ENCODE data around the gene NR3C2. TPM values are rescaled to one million over a fixed set of nuclear protein-coding genes. Genes with fewer than 3 reads are reported as not detected.

NR3C2 gene
- total and polyA plus RNA-seq, 5 experiments from 2014 or later = 6.8 to 53.5 (median 9.4) TPM

GRCh38 chr4:148248824-148249223 lies 193.4 kb downstream of the NR3C2 start:
- Mint-ChIP-seq H3K27me3 (no peaks in the 10 kb centered on the region), H3K4me3 (no peak overlapping the region)

GRCh38 chr4:148245015-148245414 lies 197.2 kb downstream of the NR3C2 start:
- DNase-seq (no peak), ATAC-seq (no peak)
- Mint-ChIP-seq H3K4me3 (no peak overlapping the region), H3K4me1 (peaks cover 6 to 53% (median 29%) of the 10 kb centered on the region in 4 donors), H3K27ac (no peak overlapping the region), H3K9me3 (no peaks in the 10 kb centered on the region), H3K36me3 (peaks cover 0 to 4% (median 0%) of the 10 kb centered on the region in 3 donors), H3K27me3 (no peaks in the 10 kb centered on the region)
- POLR2A ChIA-PET = interaction anchor here (0.5 to 0.6 kb wide), 2 partner anchors 128 to 198 kb away, joined by 3 read pairs; no protein-coding TSS in a partner anchor

More at GRCh38 chr4:148248824-148249223, 193.4 kb downstream of the NR3C2 start:
- Mint-ChIP-seq H3K9me3 (no peaks in the 10 kb centered on the region), H3K27ac (no peak overlapping the region), H3K36me3 (peaks cover 0 to 7% (median 2%) of the 10 kb centered on the region in 3 donors), H3K4me1 (peaks cover 13 to 56% (median 32%) of the 10 kb centered on the region in 4 donors)
- no peak for DNase-seq
- POLR2A ChIA-PET = no interaction called here
- no peak for ATAC-seq

- ATAC-seq (no peak), DNase-seq (no peak)
- POLR2A ChIA-PET = interaction anchor here (1.0 kb wide), 1 partner anchor 200 kb away, joined by 4 read pairs; no protein-coding TSS in a partner anchor
- Mint-ChIP-seq H3K27me3 (no peaks in the 10 kb centered on the region), H3K4me1 (peaks cover 10 to 57% (median 31%) of the 10 kb centered on the region in 4 donors), H3K36me3 (peaks cover 0 to 9% (median 2%) of the 10 kb centered on the region in 3 donors), H3K27ac (no peak overlapping the region), H3K4me3 (no peak overlapping the region), H3K9me3 (no peaks in the 10 kb centered on the region)
These were observed 198.4 kb downstream of the NR3C2 start for GRCh38 chr4:148243837-148244236.

- Mint-ChIP-seq H3K4me1 (peaks cover 9 to 57% (median 32%) of the 10 kb centered on the region in 4 donors), H3K9me3 (no peaks in the 10 kb centered on the region), H3K4me3 (no peak overlapping the region), H3K27ac (no peak overlapping the region), H3K36me3 (peaks cover 3 to 13% (median 5%) of the 10 kb centered on the region in 3 donors), H3K27me3 (no peaks in the 10 kb centered on the region)
- no peak for ATAC-seq
- DNase-seq = no peak
- POLR2A ChIA-PET = no interaction called here
These were observed 202.0 kb downstream of the NR3C2 start for GRCh38 chr4:148240241-148240640.

- POLR2A ChIA-PET = no interaction called here
- Mint-ChIP-seq H3K36me3 (peaks cover 3 to 13% (median 8%) of the 10 kb centered on the region in 3 donors), H3K27me3 (no peaks in the 10 kb centered on the region)
These were observed 202.7 kb downstream of the NR3C2 start for GRCh38 chr4:148239494-148239985.

GRCh38 chr4:148238811-148239493 lies 203.3 kb downstream of the NR3C2 start:
- peaks cover 9 to 44% (median 29%) of the 10 kb centered on the region in 4 donors for H3K4me1 Mint-ChIP-seq
- POLR2A ChIA-PET = no interaction called here
- DNase-seq (no peak), ATAC-seq (peak in 1 of 2 donors; percentile 27)
- H3K9me3 Mint-ChIP-seq = no peaks in the 10 kb centered on the region
- H3K27ac Mint-ChIP-seq = peak overlapping the region in 3 of 10 donors; percentile 31 to 83 (median 37)
- peaks cover 3 to 16% (median 11%) of the 10 kb centered on the region in 3 donors for H3K36me3 Mint-ChIP-seq
- H3K4me3 Mint-ChIP-seq = peak overlapping the region in 1 of 10 donors; percentile 26
- H3K27me3 Mint-ChIP-seq = no peaks in the 10 kb centered on the region

More at GRCh38 chr4:148239494-148239985, 202.7 kb downstream of the NR3C2 start:
- Mint-ChIP-seq H3K9me3 (no peaks in the 10 kb centered on the region), H3K27ac (peak overlapping the region in 5 of 10 donors; percentile 1 to 76 (median 31)), H3K4me3 (peak overlapping the region in 2 of 10 donors; percentile 26 to 27), H3K4me1 (peaks cover 9 to 50% (median 31%) of the 10 kb centered on the region in 4 donors)
- ATAC-seq (peak in 1 of 2 donors; percentile 30), DNase-seq (peak in 3 of 10 donors; percentile 11 to 25 (median 17))

GRCh38 chr4:148238086-148238485 lies 204.1 kb downstream of the NR3C2 start:
- no peak for ATAC-seq
- POLR2A ChIA-PET = interaction anchor here (0.7 kb wide), 2 partner anchors 185 to 1063 kb away, joined by 3 to 4 read pairs; no protein-coding TSS in a partner anchor
- H3K9me3 Mint-ChIP-seq = peaks cover 0 to 2% (median 0%) of the 10 kb centered on the region in 9 donors
- DNase-seq = no peak
- H3K4me3 Mint-ChIP-seq = no peak overlapping the region
- peaks cover 3 to 23% (median 16%) of the 10 kb centered on the region in 3 donors for H3K36me3 Mint-ChIP-seq
- peaks cover 9 to 44% (median 25%) of the 10 kb centered on the region in 4 donors for H3K4me1 Mint-ChIP-seq
- H3K27me3 Mint-ChIP-seq = no peaks in the 10 kb centered on the region
- no peak overlapping the region for H3K27ac Mint-ChIP-seq

GRCh38 chr4:148235809-148236208 lies 206.4 kb downstream of the NR3C2 start:
- Mint-ChIP-seq H3K27ac (peak overlapping the region in 1 of 10 donors; percentile 39), H3K9me3 (peaks cover 0 to 6% (median 0%) of the 10 kb centered on the region in 9 donors)
- POLR2A ChIA-PET = no interaction called here

GRCh38 chr4:148229798-148230197 lies 212.4 kb downstream of the NR3C2 start:
- Mint-ChIP-seq H3K27me3 (no peaks in the 10 kb centered on the region), H3K27ac (peak overlapping the region in 2 of 10 donors; percentile 2 to 43), H3K4me3 (no peak overlapping the region), H3K9me3 (peaks cover 0 to 6% (median 0%) of the 10 kb centered on the region in 9 donors), H3K36me3 (peaks cover 10 to 33% (median 18%) of the 10 kb centered on the region in 3 donors), H3K4me1 (peaks cover 5 to 50% (median 32%) of the 10 kb centered on the region in 4 donors)
- DNase-seq = no peak
- ATAC-seq = no peak
- POLR2A ChIA-PET = no interaction called here

More at GRCh38 chr4:148235809-148236208, 206.4 kb downstream of the NR3C2 start:
- no peaks in the 10 kb centered on the region for H3K27me3 Mint-ChIP-seq
- peaks cover 7 to 48% (median 24%) of the 10 kb centered on the region in 4 donors for H3K4me1 Mint-ChIP-seq
- ATAC-seq = no peak
- DNase-seq = no peak
- H3K4me3 Mint-ChIP-seq = no peak overlapping the region
- H3K36me3 Mint-ChIP-seq = peaks cover 13 to 30% (median 27%) of the 10 kb centered on the region in 3 donors

- peaks cover 10 to 28% (median 16%) of the 10 kb centered on the region in 3 donors for H3K36me3 Mint-ChIP-seq
- DNase-seq (no peak), ATAC-seq (no peak)
- POLR2A ChIA-PET = no interaction called here
- peak overlapping the region in 1 of 10 donors; percentile 73 for H3K27ac Mint-ChIP-seq
- no peak overlapping the region for H3K4me3 Mint-ChIP-seq
- no peaks in the 10 kb centered on the region for H3K27me3 Mint-ChIP-seq
- H3K9me3 Mint-ChIP-seq = peaks cover 0 to 6% (median 0%) of the 10 kb centered on the region in 9 donors
- H3K4me1 Mint-ChIP-seq = peaks cover 5 to 57% (median 32%) of the 10 kb centered on the region in 4 donors
These were observed 213.2 kb downstream of the NR3C2 start for GRCh38 chr4:148229028-148229427.

GRCh38 chr4:148227147-148227546 lies 215.1 kb downstream of the NR3C2 start:
- no peak overlapping the region for H3K27ac Mint-ChIP-seq
- peaks cover 5 to 54% (median 26%) of the 10 kb centered on the region in 4 donors for H3K4me1 Mint-ChIP-seq
- H3K4me3 Mint-ChIP-seq = no peak overlapping the region
- POLR2A ChIA-PET = no interaction called here
- ATAC-seq (no peak), DNase-seq (no peak)
- no peaks in the 10 kb centered on the region for H3K9me3 Mint-ChIP-seq
- H3K27me3 Mint-ChIP-seq = no peaks in the 10 kb centered on the region
- H3K36me3 Mint-ChIP-seq = peaks cover under 1 to 14% (median 3%) of the 10 kb centered on the region in 3 donors

- H3K4me1 Mint-ChIP-seq = peaks cover 5 to 48% (median 20%) of the 10 kb centered on the region in 4 donors
- no peak overlapping the region for H3K4me3 Mint-ChIP-seq
- DNase-seq = no peak
- H3K27ac Mint-ChIP-seq = peak overlapping the region in 1 of 10 donors; percentile 20
- POLR2A ChIA-PET = no interaction called here
- no peak for ATAC-seq
- H3K9me3 Mint-ChIP-seq = no peaks in the 10 kb centered on the region
- H3K27me3 Mint-ChIP-seq = no peaks in the 10 kb centered on the region
- H3K36me3 Mint-ChIP-seq = peaks cover 0 to 9% (median 0%) of the 10 kb centered on the region in 3 donors
These were observed 215.9 kb downstream of the NR3C2 start for GRCh38 chr4:148226341-148226740.

GRCh38 chr4:148225639-148226038 lies 216.6 kb downstream of the NR3C2 start:
- Mint-ChIP-seq H3K27ac (no peak overlapping the region), H3K9me3 (no peaks in the 10 kb centered on the region), H3K36me3 (peaks cover 0 to 13% (median 2%) of the 10 kb centered on the region in 3 donors), H3K4me3 (no peak overlapping the region), H3K27me3 (no peaks in the 10 kb centered on the region), H3K4me1 (peaks cover 5 to 52% (median 20%) of the 10 kb centered on the region in 4 donors)
- ATAC-seq (no peak), DNase-seq (no peak)
- POLR2A ChIA-PET = interaction anchor here (0.5 kb wide), 1 partner anchor 500 kb away, joined by 5 read pairs; no protein-coding TSS in a partner anchor
